Eye (tissue), 1 donor: ENCODE data around the gene RNF212B.

ENCODE experiments used
- DNase-seq: peaks from one replicate; pipeline ENCODE4 v3.0.0-alpha.2; 2015

The RNF212B gene

DNA sequence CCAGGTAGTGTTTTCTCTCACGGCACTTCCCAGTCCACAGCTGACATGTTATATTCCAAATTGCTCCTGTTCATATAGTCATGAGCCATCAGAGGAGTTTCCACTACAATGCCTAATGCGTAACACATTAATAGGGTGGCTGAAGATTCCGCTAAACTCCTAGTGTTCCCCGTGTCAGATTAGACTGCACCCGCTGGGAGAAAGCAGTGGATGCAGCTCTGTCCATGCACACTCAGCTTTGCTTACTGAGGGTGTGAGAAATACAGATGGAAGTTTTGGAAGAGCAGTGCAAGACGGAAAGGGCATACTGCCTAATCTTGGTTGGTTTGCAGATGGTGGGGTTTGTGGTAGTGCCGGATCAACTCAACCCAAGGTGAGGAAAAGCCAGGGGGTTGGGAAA lies 59.4 kb downstream of the RNF212B start:
- DNase-seq = no peak

DNA sequence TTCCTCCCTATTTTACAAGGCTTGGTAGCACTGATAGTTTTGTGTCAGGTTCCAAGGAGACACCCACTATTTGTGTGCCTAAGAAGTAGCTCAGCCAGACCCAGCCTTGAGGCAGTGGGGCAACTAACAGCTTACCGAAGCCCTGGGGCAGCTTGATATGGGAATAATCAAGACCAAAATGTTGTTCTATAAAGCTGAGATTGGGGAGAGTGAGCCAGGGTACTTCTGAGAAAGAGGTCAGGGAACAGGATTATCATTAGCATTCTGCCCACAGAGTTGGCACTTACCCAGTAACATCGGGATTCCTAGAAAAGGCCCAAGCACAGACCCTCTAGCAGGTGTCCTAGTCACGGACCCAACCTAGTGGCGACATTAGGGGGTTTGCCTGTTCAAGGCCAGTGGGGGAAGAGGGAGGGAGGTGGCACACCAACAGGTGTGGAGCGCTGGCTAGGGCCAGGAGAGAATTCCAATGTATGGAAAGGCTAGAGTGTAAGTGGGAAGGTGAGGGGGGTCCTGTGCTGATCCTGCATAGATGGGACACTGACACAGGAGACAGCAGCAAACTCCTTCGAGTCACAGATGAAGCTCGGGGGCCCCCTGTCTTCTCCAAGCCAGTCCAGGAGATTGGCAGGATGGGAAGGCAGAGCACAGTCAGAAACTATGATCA lies 60.0 kb downstream of the RNF212B start:
- no peak for DNase-seq

DNA sequence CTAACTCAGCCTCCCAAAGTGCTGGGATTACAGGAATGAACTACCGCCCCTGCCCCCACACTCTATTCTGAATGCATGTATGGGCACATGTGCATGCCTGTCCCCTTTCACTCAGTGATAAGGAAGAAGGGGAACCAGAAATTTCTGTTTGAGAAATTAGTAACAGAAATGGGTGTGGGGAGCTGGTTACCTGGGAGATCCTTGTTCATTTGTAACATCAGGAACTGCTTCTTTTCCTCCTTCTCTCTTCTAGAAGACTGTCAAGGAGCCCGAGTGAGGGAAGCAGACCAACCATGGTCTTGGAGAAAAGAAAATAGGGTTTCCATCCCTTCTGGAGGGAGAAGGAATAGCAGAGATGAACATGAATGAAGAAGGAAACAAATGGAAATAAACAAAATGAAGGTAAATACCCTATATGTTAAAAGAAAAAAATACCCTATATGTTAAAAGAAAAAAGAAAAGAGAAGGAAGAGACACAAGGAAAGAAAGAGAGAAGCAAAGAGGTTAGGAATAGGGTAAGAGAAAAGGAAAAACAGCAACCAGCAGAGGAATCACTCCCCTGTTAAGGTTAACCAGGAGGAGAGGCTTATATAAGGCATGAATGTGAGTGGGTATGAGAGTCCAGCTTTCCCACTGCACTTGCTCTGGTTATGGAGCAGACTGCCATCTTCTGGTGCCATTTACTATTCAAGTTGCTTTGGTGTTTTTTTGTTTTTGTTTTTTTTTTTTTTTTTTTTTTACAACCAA lies 61.6 kb downstream of the RNF212B start:
- DNase-seq = peak; percentile 50

DNA sequence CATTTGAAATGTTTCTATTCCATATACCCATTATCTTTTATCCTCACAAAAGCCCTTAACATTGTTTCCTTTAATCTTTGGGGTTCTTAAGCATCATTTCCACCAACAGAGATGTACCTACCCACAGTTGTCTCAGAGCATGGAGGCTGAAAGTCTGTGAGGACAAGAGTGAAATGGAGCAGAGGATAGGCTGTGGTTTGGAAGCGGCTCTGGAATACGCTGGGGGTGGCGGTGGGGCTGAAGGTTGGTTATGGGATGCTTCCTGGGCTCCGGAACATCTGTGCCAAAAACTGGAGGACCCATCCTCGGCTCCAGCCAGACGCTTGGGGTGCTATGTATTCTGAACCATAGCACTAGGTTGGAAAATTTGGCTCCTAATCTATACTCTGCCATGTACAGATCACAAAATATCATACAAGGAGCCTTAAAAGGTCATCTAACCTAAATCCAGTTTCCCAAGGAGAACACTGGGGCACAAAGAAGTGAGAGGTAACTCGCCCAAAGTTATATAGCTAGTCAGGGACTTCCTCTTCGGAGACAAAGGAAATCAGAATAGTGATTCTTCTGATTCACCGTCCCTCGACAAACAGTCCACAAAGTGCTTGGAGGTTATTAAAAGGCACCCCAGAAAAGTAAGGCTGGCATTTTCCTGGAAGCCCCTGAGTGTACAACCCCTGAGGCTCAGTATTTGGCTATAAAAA lies 62.4 kb downstream of the RNF212B start:
- no peak for DNase-seq

DNA sequence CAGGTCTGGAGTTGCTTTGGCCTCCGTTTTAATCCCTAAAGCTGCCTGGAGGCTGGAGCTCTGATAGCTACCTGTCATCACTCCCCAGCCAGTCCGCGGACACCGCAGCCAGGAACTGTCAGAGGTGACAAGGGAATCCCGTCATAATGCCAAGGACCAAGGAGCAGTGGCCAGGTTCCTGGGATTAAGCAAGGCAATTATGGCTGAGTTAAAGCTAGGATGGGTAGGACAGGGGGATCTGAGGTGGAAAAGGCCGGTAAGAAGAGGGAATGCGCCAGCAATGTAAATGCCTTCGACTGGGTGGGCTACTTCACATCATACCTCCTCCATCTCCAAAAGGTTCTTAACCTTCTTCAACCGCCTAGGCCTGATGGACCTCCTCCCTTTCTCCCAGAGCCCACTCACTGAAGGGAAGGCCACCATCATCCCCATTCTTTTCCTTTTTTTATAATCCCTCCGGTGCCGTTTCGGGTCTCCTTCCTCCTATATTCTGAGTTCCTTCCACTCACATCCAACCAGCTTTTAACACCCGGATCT lies 63.0 kb downstream of the RNF212B start:
- DNase-seq = no peak

DNA sequence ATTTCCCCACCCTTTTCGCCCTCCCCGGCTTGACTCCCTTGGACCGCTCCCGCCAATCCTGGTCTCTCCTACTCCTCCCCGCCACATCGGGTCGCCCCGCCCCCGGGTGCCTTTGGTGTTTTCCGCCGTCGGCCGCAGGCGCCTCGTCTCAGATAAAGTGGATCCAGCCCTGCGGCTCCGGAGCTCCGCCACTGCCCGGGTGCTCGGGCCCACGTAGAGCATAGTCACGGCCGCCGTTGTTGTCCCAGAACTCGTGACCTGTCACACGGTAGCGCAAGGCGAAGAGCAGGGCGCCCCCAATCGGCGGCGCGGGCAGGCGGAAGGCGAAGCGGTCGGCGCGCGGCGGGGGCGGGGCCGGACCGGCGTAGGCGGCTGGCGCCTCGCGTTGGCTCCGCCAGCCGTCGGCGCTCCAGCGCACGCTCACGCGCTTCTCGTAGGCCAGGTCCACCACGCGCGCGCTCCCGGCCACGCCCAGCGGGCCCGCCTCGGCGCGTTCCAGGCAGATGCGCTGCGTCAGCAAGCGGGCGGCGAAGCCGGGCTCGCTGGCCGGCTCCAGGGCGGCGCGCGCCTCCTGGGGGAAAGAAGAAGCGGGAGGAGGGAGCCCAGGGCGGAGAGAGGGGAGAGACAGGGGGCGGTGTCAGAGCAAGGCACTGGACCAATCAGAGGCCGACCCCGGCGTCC lies 63.7 kb downstream of the RNF212B start:
- DNase-seq = peak; percentile 99

DNA sequence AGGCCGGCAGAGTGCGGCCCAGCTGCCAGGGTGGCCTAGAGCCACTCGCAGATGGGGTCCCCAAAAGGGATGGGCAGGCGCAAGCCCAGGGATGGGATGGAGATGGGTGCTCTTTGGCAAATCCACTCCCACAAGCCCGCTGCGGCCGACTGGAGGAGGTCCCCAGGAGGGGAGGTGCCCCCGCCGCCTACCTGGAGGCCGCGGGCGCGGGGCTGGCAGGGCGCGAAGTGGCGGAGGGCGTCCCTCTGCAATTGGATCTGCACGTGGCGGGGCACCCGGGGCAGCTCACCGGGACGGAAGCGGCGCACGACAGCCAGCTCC lies 64.2 kb downstream of the RNF212B start:
- no peak for DNase-seq

DNA sequence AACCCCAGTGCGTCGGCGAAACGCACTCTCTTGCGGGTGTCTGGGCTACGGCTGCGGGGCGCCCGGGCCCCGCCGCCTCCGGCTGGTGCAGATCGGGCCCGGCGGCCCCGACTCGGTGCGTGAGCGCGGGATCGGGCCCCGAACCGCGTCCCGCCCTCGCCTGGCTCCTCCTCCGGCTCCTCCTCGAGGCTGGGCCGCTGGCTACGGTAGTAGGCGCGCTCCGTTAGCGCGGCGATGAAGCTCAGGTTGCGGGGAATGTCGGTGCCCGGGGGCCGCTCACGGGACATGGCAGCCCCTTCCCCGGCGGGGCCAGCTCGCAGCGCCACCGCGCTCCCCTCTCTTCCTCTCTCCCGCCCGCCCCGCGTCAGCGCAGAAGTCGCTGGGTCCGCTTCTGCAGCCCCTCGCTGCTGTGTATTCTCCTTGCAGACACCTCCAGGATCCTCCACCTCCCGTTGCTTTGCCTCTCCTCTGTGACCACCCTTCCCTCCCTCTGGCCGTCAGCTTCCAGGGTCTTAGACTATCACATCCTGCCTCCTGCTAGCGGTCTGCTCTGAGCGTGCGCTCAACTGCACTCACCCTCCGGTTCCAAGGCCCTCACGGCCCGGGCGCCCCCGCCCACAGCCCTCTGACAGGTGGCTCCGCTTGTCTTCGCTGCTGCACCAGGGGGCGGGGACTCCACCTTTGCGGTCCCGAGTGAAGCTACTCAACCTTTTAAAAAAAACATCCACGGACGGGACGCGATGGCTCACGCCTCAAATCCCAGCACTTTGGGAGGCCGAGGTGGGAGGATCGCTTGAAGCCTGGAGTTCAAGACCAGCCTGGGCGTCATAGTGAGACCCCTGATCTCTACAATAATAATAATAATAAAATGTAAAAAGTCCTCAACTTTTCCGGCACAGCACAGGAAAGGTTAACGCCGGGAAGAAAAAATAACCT lies 64.8 kb downstream of the RNF212B start, which contains the start of gene PPP1R3E:
PPP1R3E (minus strand) TSS at position 570 of the 936 bp plus-strand sequence; CDS start at position 287, 283 bp downstream.
- peak; percentile 85 for DNase-seq

DNA sequence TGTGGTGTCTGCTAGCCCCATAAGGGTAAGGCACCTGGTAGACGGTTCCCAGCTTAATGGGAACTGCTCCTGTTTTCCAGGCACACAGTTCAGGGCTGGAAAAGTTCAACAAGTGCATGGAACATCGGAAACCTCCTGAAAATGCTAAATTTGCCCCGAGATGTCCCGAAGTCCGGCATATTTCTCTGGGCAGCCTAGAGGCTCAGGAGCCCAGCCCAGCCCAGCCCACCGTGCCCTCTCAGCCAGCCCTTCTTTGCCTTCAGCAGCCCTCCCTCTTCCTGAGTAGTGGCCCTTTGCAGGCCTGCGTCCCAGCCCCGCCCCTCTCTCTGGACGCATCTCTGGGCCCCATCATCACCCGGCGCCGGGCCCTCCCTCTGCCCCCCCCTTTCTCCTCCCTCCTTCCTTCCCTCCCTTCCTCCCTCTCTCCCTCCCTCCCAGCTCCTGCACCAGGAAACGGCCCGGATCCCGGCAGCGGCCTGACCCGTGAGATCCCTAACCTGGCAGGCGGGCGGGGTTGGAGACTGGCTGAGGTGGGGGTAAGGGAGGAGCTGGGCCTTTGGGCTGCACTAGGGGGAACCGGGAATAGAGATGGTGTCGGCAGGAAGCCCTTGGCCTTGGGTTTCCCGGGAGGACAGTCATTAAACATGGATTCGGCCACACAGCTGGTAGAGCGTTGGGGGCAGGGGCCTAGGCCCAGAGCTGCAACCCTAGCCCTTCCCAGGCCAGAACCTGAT lies 68.8 kb downstream of the RNF212B start, which contains the start of gene BCL2L2:
BCL2L2 (plus strand) TSS at position 422 of the 734 bp plus-strand sequence. CDS start 935 bp downstream, outside the sequence.
- peak; percentile 98 for DNase-seq

DNA sequence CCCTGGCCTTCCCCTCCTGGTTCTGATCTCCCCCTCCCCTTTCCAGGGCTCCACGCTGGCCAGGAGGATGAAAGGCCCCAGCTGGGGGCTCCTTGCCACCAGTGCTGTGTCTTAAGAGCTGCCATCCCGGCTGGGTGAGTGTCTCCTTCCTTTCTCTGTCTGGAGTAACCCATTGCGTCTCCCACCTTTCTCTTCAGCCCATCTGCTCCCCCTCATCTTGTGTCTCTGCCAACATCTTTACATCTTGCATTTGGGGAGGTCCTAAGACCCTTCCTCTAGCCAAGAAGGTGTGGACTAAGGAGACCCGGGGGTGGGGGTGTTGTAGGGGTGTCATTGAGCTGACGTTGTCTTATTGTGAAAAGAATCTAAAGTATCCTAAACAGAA lies 69.4 kb downstream of the RNF212B start:
- DNase-seq = no peak

DNA sequence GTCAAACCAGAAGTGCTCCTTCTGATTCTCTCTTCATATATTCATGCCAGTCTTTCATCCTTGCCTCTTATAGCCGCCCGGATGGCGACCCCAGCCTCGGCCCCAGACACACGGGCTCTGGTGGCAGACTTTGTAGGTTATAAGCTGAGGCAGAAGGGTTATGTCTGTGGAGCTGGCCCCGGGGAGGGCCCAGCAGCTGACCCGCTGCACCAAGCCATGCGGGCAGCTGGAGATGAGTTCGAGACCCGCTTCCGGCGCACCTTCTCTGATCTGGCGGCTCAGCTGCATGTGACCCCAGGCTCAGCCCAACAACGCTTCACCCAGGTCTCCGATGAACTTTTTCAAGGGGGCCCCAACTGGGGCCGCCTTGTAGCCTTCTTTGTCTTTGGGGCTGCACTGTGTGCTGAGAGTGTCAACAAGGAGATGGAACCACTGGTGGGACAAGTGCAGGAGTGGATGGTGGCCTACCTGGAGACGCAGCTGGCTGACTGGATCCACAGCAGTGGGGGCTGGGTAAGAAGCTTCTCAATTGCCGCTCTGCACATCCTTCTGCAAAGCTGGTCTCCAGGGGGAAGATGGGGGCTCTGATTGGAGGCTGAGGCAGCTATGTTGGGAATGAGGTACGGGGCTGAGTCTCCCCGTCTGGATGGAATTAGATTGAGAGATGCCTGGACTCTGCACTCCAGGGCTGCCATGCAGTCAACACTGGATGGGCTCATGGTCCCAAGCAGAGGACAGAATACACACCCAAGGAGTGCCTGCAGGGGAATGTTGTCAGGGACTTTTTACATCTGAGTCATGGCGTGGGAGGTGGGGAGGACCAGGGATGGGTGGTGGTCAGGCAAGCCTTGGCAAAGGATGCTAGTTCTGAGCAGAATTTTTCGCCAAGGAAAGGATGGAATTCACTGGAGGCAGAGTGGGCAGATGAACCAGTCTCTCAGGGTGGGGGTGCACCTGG lies 70.2 kb downstream of the RNF212B start:
- DNase-seq = no peak

DNA sequence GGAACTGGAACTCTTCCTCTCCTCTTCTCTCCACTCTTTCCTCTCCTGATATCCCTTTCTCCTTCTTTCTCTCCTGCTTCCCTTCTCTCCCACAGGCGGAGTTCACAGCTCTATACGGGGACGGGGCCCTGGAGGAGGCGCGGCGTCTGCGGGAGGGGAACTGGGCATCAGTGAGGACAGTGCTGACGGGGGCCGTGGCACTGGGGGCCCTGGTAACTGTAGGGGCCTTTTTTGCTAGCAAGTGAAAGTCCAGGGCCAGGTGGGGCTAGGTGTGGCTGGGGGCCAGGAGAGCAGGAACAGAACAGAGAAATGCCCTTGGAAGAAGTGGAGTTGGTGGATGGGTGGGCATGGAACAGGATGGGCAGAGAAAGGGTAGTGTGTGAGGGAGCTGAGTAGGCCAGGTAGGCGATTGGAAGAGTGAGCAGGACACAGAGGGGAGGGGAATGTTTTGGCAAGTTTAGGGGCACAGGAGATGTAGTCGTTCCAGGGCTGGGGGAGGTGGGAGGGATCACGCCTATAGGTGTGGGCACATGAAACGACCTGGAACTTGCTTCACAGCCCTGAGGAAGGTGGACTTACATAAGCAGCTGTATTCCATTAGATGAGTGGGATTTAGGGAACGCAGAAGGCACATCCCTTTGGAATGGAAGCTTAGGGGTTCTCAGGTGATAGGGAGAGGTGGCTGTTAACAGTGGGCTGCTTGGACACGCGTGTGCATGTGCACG lies 71.1 kb downstream of the RNF212B start:
- DNase-seq = no peak

DNA sequence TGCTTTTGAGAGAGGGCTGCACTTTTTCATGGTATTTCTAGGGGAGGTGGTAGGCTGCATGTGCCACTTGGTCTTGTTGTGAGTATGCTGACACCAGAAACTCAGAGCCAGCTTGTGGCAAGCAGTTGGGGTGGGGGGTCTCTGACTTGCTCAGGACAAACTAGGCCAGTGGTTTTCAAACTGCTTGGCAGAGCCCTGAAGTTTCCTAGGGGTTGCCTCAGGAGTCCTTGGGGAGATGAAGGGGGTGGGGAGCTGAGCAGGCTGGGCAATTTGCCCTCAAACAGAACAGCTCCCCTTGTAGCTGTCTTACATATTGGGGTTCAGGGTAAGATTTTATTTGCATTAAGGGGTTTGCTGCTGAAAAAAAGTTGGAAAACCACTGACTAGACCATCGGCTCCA lies 72.8 kb downstream of the RNF212B start:
- DNase-seq = no peak

DNA sequence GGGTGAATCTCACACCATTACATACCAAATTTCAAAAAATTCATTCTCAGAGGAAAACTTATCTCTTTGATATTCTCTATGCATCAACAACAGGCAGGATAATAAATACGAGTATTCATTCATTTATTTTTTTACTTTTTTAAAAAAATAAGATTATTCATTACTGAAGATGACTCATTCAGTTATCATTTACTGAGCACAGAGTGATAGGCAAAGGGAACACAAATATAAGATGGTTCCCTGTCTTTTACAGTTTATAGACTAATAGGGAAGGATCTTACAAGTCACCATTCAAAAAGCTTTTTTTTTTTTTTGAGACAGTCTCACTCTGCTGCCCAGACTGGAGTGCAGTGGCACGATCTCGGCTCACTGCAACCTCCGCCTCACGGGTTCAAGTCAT lies 78.6 kb downstream of the RNF212B start:
- no peak for DNase-seq

DNA sequence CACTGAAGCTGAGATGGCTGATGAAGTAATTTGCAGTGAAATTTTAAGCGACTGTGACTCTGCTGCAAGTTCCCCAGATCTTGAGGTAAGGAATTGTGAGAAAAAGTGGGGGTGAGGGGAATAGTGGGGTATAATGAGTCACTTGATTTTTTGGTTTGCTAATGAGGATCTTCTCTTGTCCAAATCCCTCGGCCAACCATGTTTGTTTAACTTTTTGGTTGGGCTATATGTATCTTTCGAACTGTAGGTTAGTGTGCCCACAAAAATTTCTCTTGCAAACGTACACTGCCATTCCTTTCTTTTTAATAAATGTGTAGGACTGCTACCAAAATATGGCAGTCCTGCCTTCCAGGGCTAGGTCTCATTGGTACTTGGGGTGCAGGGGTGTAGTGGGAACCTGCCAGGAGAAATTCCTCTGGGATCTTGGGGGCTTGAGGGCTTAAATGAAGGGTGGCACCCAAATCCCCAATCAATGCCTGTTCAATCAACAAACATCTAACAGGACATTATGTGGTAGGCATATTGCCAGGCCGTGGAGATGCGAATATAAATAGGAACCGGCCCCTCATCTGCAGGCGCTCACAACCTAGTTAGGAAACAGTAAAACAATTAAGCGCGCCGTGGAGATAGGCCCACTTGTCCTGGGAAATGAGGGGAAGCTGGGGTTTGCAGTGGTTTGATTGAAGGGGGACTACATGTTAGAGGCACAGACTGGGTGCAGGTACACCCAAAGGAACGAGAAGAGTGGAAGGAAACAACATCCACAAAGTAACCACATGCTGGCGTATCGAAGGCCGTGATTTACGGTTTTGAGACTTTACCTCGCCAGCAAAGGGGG lies 82.2 kb downstream of the RNF212B start:
- no peak for DNase-seq

DNA sequence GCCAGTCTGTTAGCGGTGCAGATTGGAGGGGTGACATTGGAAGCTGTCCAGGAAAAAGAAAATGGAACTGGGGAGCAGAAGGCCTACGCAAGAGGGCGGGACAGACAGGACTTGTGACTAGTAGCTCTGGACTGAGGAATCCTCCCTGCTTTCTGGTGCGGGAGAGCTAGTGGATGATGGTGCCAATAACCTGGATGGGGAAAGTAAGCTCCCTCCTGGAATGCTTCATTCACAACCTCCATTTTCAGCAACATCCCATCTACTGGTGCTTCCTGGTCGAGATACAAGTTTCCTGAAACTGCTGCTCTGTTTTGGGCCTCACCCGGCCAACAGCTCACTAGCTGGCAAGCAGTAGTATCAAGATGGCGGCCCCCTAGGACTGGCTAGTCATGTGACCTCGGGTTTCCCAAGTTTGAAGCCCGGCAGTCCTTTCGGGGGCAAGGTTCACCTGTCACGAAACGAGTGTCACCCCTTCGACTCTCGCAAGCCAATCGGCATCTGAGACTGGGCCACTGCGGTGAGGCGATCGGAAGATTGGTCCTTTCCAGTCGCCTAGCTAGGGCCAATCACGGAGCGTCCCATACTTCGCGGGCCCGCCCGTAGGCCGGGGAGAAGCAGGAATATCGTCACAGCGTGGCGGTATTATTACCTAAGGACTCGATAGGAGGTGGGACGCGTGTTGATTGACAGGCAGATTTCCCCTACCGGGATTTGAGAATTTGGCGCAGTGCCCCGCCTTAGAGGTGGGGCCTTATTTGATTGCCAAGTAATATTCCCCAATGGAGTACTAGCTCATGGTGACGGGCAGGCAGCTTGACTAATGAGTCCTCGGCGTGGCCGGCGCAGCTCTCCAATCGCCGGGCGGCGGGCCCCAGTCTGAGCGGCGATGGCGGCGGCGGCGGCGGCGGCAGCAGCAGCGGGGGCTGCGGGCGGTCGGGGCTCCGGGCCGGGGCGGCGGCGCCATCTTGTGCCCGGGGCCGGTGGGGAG lies 83.1 kb downstream of the RNF212B start, which contains the start of gene PABPN1:
PABPN1 (plus strand) TSS at position 874 of the 988 bp plus-strand sequence; CDS start at position 887, 13 bp downstream.
- DNase-seq = peak; percentile 100
